NCI-H1694 treated with DMSO at 0.1 percent for 48 hours (cell line): ENCODE measurements around the gene RXFP2.

ENCODE experiments used
- DNase-seq: peaks from one replicate; lab custom pipeline; 2025; lab: John Stamatoyannopoulos, UW

Gene RXFP2

DNA sequence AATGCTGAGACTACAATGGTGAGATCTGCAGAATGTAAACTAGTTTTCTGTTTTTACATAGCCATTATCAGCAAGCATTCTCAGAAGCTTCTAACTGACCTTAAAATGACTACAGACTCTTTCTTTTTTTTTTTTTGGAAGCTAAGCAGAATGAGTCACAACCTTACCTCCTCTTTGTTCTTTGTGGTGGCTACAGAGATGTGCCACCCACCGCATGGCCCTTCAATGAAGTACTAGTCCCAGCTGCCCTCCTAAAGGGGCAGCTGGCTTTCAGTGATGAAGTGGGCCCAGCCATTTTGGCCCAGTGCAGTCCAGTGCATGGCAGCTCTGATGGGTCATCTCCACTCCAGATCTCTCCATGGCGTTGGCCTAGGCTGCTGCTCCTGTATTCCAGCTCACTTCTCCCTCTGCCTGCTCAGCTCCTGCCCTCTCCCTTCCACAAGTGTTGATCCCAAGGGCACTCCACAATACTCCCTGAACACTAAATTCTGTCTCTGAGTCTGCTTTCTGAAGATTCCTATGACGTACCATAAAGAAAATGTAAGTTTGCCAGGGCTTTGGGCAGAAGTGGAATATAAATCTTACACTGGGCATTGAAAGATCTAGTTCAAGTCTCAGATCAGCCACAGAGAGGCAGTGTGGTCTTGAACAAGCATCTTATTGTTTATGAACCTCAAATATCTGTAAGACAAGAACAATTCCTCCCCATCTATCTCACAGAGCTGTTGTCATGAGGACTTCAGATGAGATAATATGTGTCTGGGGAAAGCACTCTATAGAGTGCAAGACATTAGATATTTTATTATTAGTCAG, 85.6 kb downstream of the RXFP2 start:
- DNase-seq, result no peak

DNA sequence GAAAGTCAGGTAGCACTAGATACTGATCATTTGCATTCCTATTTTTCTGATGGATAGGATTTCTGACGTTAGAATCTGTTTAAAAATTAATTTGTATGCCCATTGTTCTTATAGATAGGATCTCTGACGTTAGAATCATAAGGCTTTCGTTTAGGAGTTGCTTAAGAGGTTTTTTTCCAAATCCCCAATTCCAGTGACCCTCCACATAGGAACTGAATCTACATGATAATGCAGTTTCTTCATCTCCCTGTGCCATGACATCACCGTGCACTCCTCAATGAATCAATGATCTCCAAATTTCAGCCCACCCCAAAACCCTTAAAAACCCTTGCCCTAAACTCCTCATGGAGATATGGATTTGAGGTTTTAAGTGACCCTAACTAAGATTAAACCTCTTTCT, 87.2 kb downstream of the RXFP2 start:
- no peak for DNase-seq

DNA sequence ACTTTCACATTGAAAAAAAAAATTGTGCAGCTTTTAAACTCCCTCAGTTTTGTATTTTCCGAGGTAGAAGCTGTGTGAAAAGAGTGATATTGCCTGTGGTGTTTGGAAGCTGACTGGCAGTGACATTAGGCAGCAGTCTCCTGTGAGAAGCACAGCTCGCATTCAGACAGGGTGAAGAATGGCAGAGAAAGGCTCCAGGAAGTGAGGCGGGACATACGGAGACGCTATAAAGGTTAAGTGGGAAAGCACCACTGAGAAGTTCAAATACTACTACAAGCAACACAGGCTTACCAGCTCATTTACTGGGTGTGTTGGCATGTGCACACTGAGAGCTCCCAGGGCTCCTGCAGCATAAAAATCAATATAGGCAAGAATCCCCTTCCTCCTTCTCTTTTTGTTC, 88.4 kb downstream of the RXFP2 start:
- DNase-seq, result no peak

DNA sequence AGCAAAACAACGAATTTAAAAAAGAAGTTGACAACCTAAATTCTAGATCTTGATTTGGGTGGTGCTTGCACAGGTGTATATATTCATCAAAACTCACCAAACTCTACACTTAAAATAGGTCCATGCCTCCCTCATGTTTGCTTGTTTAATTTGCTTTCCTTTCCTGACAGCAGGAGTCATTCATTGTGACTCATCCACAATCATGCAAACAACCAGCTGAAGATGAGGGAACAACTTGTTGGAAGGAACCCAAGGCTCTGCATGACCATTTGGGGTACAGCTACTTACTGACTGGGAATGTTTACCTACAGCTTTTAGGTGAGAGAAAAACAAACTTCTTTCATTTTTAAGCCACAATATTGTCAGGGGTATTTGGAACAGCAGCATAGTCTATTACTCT, 96.6 kb downstream of the RXFP2 start:
- DNase-seq, result no peak

DNA sequence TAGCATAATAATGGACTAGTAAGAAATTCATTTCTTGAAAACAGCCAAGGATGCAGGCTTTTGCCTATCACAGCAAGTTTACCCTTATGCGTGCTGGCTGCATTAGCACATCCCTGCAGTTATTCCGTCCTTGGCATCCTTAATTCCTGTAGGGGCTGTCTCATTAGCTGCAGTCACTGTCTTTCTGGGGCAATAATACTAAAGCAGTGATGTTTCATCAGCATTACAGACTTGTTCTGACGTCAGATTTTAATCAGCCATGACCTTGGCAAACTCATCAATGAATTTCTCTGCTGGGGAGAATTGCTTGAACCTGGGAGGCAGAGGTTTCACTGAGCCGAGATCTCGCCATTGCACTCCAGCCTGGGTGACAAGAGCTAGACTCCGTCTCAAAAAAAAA, 103.7 kb downstream of the RXFP2 start:
- no peak for DNase-seq

DNA sequence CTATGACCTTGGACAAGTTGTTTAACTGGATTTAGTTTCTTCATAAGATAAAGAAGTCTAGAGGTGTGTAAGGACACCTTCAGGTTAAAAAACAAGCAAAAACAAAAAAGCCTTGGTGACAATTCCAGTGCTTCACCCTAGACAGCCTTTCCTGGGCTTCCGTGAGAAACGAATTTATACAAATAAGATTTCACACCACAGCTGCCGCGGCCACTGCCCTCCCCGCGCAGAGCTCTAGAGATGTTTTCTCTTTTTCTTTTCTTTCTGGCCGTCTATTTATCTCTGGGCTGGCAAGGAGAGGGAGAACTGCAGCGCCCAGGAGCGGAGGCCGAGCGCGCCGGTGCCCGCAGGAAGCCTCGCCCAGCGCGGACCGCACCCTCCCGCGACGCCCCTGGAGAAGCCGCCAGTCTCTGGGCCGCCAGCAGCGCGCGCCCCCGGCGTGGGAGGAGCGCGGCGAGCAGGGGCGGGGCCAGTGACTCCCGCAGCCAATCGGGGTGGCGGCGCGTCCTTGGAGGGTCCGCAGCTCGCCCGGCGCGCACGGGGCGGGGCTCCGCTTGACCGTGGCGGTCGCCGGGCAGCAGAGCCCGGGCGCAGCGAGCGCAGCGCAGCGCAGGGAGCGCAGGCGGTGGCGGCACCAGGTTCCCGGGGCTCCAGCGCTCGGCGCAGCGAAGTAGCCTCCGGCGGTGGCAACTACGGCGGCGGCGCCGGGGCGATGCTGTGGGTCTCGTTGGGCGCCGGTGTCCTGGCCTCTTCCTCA, 107.0 kb downstream of the RXFP2 start:
- DNase-seq, result peak; percentile 59

DNA sequence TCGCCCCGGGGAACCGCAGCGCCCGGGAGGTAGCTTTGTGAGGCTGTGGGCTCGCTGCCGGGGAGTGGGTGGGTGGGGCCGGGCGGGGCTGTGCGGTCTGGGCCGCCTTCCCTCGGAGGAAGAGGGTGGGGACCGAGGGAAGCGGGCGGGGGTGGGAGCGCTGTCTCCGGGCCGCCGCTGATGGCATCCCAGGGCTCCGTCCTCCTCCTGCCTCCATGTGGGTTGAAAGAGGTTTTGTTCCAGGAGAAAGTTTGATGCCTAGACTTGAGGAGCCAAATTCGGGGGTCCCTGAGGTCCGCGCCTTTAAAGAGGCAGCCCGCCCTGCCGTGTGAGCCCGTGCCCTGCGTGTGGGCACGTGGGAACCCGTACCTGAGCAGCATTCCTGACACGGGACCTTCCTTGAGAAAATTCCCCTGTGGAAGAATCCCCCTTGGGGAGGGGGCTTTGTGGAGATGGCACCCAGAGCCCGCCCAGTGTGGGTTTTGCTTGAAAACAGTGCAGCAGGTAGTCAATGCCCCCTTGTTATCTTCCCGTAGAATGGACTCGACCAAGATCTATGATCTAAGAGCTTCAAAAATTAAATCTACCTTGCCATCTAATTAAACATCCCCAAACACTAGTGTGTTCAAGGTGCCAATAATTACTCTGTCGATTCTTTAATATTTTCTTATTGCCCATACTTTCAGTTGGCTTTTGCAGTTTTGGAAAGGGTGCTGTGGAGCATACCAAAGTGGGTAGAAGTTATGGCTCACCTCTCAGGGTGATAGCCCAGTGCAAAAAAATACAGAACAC, 107.8 kb downstream of the RXFP2 start:
- DNase-seq, result no peak

DNA sequence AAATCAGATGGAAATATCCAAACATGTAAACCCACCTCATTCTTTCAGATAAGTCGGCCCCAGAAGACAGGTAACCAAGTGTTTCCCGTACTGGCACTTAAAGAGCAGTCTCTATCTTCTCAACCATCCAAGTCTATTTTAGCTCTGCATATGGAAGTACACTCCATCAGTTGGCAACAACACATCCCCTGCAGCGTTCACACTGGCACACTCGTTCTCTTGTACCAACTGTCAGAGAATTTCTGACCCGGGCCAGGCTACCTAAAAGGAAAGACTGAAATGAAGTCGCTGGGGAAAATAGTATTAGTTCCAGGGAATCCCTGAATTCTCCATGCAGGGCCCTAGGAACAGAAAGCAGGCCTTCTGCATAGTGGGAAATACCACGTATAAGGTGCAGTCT, 109.3 kb downstream of the RXFP2 start:
- no peak for DNase-seq

DNA sequence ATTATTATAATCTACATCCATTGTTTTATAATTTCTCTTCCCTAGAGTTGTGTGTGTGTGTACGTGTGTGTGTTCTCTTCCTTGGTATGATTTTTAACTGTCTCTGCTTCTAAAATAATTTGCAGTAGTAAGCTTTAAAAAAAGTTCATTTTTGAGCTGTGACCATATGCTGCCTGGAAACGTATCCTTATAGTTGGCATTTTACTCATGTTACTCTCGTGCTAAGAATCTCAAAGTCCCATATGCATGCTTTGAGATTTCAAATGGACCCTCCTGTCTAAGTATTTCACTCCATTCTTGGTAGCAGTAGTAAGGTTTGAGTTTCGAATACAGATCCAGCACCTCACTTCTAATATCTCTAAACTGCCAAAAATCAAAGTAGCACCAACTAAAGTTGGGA, 109.9 kb downstream of the RXFP2 start:
- no peak for DNase-seq

DNA sequence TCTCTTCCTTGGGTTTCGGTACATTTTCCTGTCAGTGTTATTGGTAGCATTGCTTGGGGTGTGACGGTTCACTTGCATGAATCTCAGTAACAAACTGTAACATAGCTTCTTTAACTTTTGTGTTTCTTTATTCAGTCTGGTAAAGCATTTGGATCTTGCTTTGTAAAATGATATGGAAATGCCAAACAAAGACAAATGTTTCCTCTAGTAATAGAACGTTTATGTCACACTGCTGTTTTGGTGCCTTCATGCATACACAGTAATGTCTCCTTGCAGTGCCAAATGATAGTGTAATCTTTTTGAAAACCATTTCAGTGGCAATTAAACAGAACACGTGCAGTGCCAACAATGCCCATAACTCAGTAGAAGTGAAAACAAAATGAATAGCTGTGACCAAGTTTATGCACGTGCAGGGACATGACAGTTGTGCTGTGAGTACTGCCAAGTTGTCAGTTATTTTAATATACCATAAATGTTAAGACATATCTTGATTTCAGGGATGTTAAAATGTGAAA, 110.8 kb downstream of the RXFP2 start:
- DNase-seq, result peak; percentile 18

DNA sequence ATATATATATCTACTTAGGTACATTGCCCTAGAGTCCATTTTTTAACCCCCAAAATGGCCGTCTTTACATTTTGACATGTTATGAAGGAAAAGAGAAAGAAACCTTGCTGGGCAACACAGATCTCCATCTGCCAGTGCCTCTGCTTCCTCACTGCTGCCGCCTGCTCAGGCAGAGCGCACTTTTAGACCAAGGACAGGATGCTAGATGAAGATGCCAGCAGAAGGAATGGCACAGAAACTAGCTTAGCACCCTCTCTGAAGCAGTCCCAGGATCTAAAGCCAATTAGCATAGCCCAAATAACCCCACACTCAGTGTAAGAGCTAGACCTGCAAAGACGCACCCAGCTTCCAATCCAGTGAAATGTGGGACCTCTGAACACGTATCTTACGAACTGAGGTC, 111.9 kb downstream of the RXFP2 start:
- no peak for DNase-seq
